H9 (cell line): ENCODE data around the gene NR2F1-AS1. TPM values are rescaled to one million over a fixed set of nuclear protein-coding genes. Genes with fewer than 3 reads are reported as not detected.

Experiments
- DNase-seq: peaks from one replicate; pipeline ENCODE4 v3.0.0-alpha.2; 2017
- H2AFZ ChIP-seq: one replicate; pipeline ENCODE4 v1.6.1; 2013; ENCODE audit warnings: mild to moderate bottlenecking, low read length, control low read depth, moderate library complexity
- H2AK5ac ChIP-seq: 2 replicates; pipeline ENCODE4 v1.6.1; 2013; ENCODE audit warnings: low read length, control low read depth, mixed read lengths; ENCODE audit not compliant: insufficient read length
- H2BK120ac ChIP-seq: one replicate; pipeline ENCODE4 v1.6.1; 2013; ENCODE audit warnings: low read depth, mild to moderate bottlenecking, low read length, control low read depth, inconsistent platforms; ENCODE audit not compliant: poor library complexity, severe bottlenecking
- H2BK12ac ChIP-seq: 2 replicates; pipeline ENCODE4 v1.6.1; 2013; ENCODE audit warnings: low read length, control low read depth, mixed read lengths, low read depth; ENCODE audit not compliant: insufficient read length
- H2BK15ac ChIP-seq: 2 replicates; pipeline ENCODE4 v1.6.1; 2013; ENCODE audit warnings: low read depth, low read length, control low read depth
- H2BK20ac ChIP-seq: one replicate; pipeline ENCODE4 v1.6.1; 2013; ENCODE audit warnings: low read depth, mild to moderate bottlenecking, low read length, control low read depth, inconsistent platforms; ENCODE audit not compliant: poor library complexity, severe bottlenecking
- H2BK5ac ChIP-seq: 2 replicates; pipeline ENCODE4 v1.6.1; 2013; ENCODE audit warnings: low read length, control low read depth, mixed read lengths; ENCODE audit not compliant: insufficient read length
- H3K14ac ChIP-seq: 2 replicates; pipeline ENCODE4 v1.6.1; 2013; ENCODE audit warnings: low read length, control low read depth; ENCODE audit not compliant: insufficient read depth
- H3K18ac ChIP-seq: 2 replicates; pipeline ENCODE4 v1.6.1; 2013; ENCODE audit warnings: low read depth, mild to moderate bottlenecking, mixed read lengths, low read length, control low read depth; ENCODE audit not compliant: insufficient read length
- H3K23ac ChIP-seq: 2 replicates; pipeline ENCODE4 v1.6.1; 2013; ENCODE audit warnings: low read length, control low read depth, mixed read lengths, low read depth; ENCODE audit not compliant: insufficient read length
- H3K23me2 ChIP-seq: 2 replicates; pipeline ENCODE4 v1.6.1; 2013; ENCODE audit warnings: low read depth, mild to moderate bottlenecking, mixed read lengths, low read length, control low read depth; ENCODE audit not compliant: insufficient read length, poor library complexity, severe bottlenecking
- H3K27ac ChIP-seq: 2 replicates; pipeline ENCODE4 v1.5.1; 2013; ENCODE audit warnings: low read length, control low read depth, mixed read lengths, low read depth; ENCODE audit not compliant: insufficient read length
- H3K27me3 ChIP-seq: 2 replicates; pipeline ENCODE4 v1.6.1; 2013; ENCODE audit warnings: low read length, control low read depth, inconsistent platforms; ENCODE audit not compliant: insufficient read depth
- H3K4ac ChIP-seq: 2 replicates; pipeline ENCODE4 v1.6.1; 2013; ENCODE audit warnings: low read depth, mild to moderate bottlenecking, control low read depth, inconsistent platforms, low read length, moderate library complexity
- H3K4me1 ChIP-seq: 2 replicates; pipeline ENCODE4 v1.6.1; 2013; ENCODE audit warnings: low read length, control low read depth, inconsistent platforms; ENCODE audit not compliant: insufficient read depth
- H3K4me2 ChIP-seq: 2 replicates; pipeline ENCODE4 v1.6.1; 2013; ENCODE audit warnings: low read length, control low read depth, mixed read lengths; ENCODE audit not compliant: insufficient read length, insufficient read depth
- H3K56ac ChIP-seq: 2 replicates; pipeline ENCODE4 v1.6.1; 2013; ENCODE audit warnings: low read depth, mild to moderate bottlenecking, mixed read lengths, low read length, control low read depth; ENCODE audit not compliant: insufficient read length
- H3K79me1 ChIP-seq: 2 replicates; pipeline ENCODE4 v1.6.1; 2013; ENCODE audit warnings: low read depth, mild to moderate bottlenecking, moderate library complexity, low read length, control low read depth, inconsistent platforms; ENCODE audit not compliant: insufficient read depth, poor library complexity, severe bottlenecking
- H3K79me2 ChIP-seq: 2 replicates; pipeline ENCODE4 v1.6.1; 2013; ENCODE audit warnings: low read length, control low read depth, inconsistent platforms; ENCODE audit not compliant: insufficient read depth
- H3K9ac ChIP-seq: 2 replicates; pipeline ENCODE4 v1.6.1; 2013; ENCODE audit warnings: low read length, control low read depth, mixed read lengths; ENCODE audit not compliant: insufficient read length; ENCODE audit errors: extremely low read depth
- H3K9me3 ChIP-seq: one replicate; pipeline ENCODE4 v1.6.1; 2013; ENCODE audit warnings: low read depth, low read length, inconsistent platforms; ENCODE audit not compliant: control insufficient read depth
- H3T11ph ChIP-seq: one replicate; pipeline ENCODE4 v1.6.1; 2013; ENCODE audit warnings: mild to moderate bottlenecking, low read length, control low read depth, inconsistent platforms
- H4K20me1 ChIP-seq: one replicate; pipeline ENCODE4 v1.6.1; 2013; ENCODE audit not compliant: control insufficient read depth, insufficient read length, insufficient read depth
- H4K5ac ChIP-seq: 2 replicates; pipeline ENCODE4 v1.6.1; 2013; ENCODE audit warnings: low read depth, mild to moderate bottlenecking, mixed read lengths, low read length, control low read depth; ENCODE audit not compliant: insufficient read length
- H4K8ac ChIP-seq: replicated peaks from 2 replicates; pipeline ENCODE4 v1.6.1; 2013; ENCODE audit warnings: low read length, control low read depth, mixed read lengths, low read depth; ENCODE audit not compliant: insufficient read length
- H4K91ac ChIP-seq: 2 replicates; pipeline ENCODE4 v1.6.1; 2013; ENCODE audit warnings: low read depth, mild to moderate bottlenecking, moderate library complexity, mixed read lengths, low read length, control low read depth; ENCODE audit not compliant: insufficient read length
- H3K27ac Mint-ChIP-seq, 3 experiments: 2 replicates in 2 of 3; 3 replicates in 1 of 3; pipeline ENCODE4 v1.8.0; 2020 to 2021; ENCODE audit warnings: mixed read lengths in 3 of 3, mild to moderate bottlenecking in 1 of 3, moderate library complexity in 1 of 3
- H3K27me3 Mint-ChIP-seq: 2 replicates; pipeline ENCODE4 v1.8.0; 2021; ENCODE audit warnings: low read depth, mild to moderate bottlenecking, moderate library complexity, mixed read lengths
- H3K36me3 Mint-ChIP-seq, 3 experiments: 2 replicates in 2 of 3; 3 replicates in 1 of 3; pipeline ENCODE4 v1.8.0; 2020 to 2021; ENCODE audit warnings: low read depth in 3 of 3, mixed read lengths in 3 of 3; ENCODE audit not compliant: insufficient read depth in 1 of 3
- H3K4me1 Mint-ChIP-seq, 2 experiments: 2 replicates each; pipeline ENCODE4 v1.8.0; 2020; ENCODE audit warnings: mixed read lengths in 2 of 2
- H3K4me3 Mint-ChIP-seq, 2 experiments: 2 replicates in 1 of 2; 3 replicates in 1 of 2; pipeline ENCODE4 v1.8.0; 2020 to 2021; ENCODE audit warnings: mild to moderate bottlenecking in 2 of 2, mixed read lengths in 2 of 2, moderate library complexity in 1 of 2
- H3K9me3 Mint-ChIP-seq, 2 experiments: 2 replicates in 1 of 2; 3 replicates in 1 of 2; pipeline ENCODE4 v1.8.0; 2020; ENCODE audit warnings: mild to moderate bottlenecking in 2 of 2, mixed read lengths in 2 of 2, moderate library complexity in 1 of 2
- CTCF ChIP-seq: fragments of 200-600 bp; sonication (generic); conservative IDR thresholded peaks from 3 replicates; pipeline ENCODE4 v1.8.0; 2021; ENCODE audit warnings: antibody characterized with exemption, mild to moderate bottlenecking
- WGBS: extraction: QIAGEN DNeasy Blood & Tissue Kit; methylation state at CpG from one replicate; pipeline ENCODE4 v1.1.7; 2013; ENCODE audit warnings: missing lambda C conversion rate, low lambda C conversion rate, mixed read lengths; ENCODE audit not compliant: insufficient read length; ENCODE audit errors: extremely low coverage; 5-methylcytosine and 5-hydroxymethylcytosine counted together
- total RNA-seq: library from RNA; stranded (reverse); gene quantifications from 2 replicates; pipeline ENCODE4 v1.2.1, GENCODE V29; 2021

NR2F1-AS1 gene
- total RNA-seq, 1 experiment from 2014 or later, result 1.9 TPM

- H3K18ac ChIP-seq, result no peak overlapping the region
- peaks cover 55 to 56% of the 10 kb centered on the region in 2 experiments for H3K9me3 Mint-ChIP-seq
Observed at GRCh38 chr5:93462916-93463315, 118.1 kb downstream of the NR2F1-AS1 start.

More at GRCh38 chr5:93462916-93463315, 118.1 kb downstream of the NR2F1-AS1 start:
- Histone ChIP-seq H2BK15ac (no peak overlapping the region), H3K4me1 (no peaks in the 10 kb centered on the region), H3K23me2 (no peaks in the 10 kb centered on the region), H3K9ac (no peak overlapping the region), H3K79me2 (no peaks in the 10 kb centered on the region), H3K27ac (no peak overlapping the region), H3K4me2 (no peak overlapping the region), H3K4ac (no peak overlapping the region), H2BK12ac (no peak overlapping the region), H3K9me3 (no peaks in the 10 kb centered on the region), H2BK5ac (no peak overlapping the region), H2AK5ac (no peak overlapping the region), H4K20me1 (no peaks in the 10 kb centered on the region), H3T11ph (no peak overlapping the region), H3K23ac (no peak overlapping the region), H4K91ac (no peak overlapping the region), H4K8ac (no peak overlapping the region), H3K14ac (no peak overlapping the region), H3K56ac (no peak overlapping the region), H4K5ac (no peak overlapping the region), H2BK20ac (no peak overlapping the region), H2BK120ac (no peak overlapping the region), H3K27me3 (no peaks in the 10 kb centered on the region), H3K79me1 (no peaks in the 10 kb centered on the region), H2AFZ (no peak overlapping the region)
- Mint-ChIP-seq H3K27ac (no peak overlapping the region), H3K4me3 (no peak overlapping the region), H3K4me1 (no peaks in the 10 kb centered on the region), H3K27me3 (no peaks in the 10 kb centered on the region), H3K36me3 (peaks cover 26 to 48% (median 33%) of the 10 kb centered on the region in 3 experiments)
- no CpG with 5 or more reads among the region's 1 CpG for WGBS
- no peak for TF ChIP-seq CTCF
- no peak for DNase-seq
